ENCODE data around the gene TM9SF4.

The TM9SF4 gene

GRCh38 chr20:32209850-32210605 lies 100.5 kb downstream of the TM9SF4 start:
- Histone ChIP-seq H3K27me3 (ENCODE audit: insufficient read depth, low read length) (no peaks in the 10 kb centered on the region), H2BK120ac (ENCODE audit: insufficient read depth, low read length, poor library complexity) (no peak overlapping the region), H3K27ac (ENCODE audit: low read depth, low read length) (no peak overlapping the region), H4K12ac (ENCODE audit: low read depth, low read length) (no peak overlapping the region), H3K9ac (ENCODE audit: low read length) (no peak overlapping the region), H2BK12ac (ENCODE audit: low read length) (no peak overlapping the region), H3K4ac (ENCODE audit: low read depth, low read length) (no peak overlapping the region), H3K14ac (ENCODE audit: low read length) (no peak overlapping the region), H3K18ac (ENCODE audit: low read length) (no peak overlapping the region), H3K36me3 (ENCODE audit: control insufficient read depth in 1 of 2, insufficient read depth in 2 of 2, low read length in 2 of 2) (peaks cover 20 to 25% of the 10 kb centered on the region in 2 experiments), H2BK5ac (ENCODE audit: low read depth, low read length, poor library complexity) (no peak overlapping the region), H3K79me2 (ENCODE audit: control insufficient read depth, insufficient read depth, low read length, poor library complexity) (peaks cover 17% of the 10 kb centered on the region), H3K4me1 (ENCODE audit: control insufficient read depth in 1 of 2, insufficient read depth in 2 of 2, low read length in 2 of 2) (peaks cover 13 to 14% of the 10 kb centered on the region in 2 experiments), H2AK5ac (ENCODE audit: low read length) (no peak overlapping the region), H3K79me1 (ENCODE audit: low read length) (peaks cover 10% of the 10 kb centered on the region), H3K4me2 (ENCODE audit: low read length) (no peak overlapping the region), H2AFZ (ENCODE audit: insufficient read depth, low read length, poor library complexity) (no peak overlapping the region), H3K9me3 (ENCODE audit: insufficient read depth, low read depth, low read length) (no peaks in the 10 kb centered on the region), H3K23ac (ENCODE audit: low read length) (no peak overlapping the region), H4K91ac (ENCODE audit: low read depth, low read length) (no peak overlapping the region), H4K8ac (ENCODE audit: low read depth, low read length) (no peak overlapping the region), H3K4me3 (ENCODE audit: low read depth, low read length) (no peak overlapping the region)
- no CpG with 5 or more reads among the region's 9 CpGs for WGBS (ENCODE audit: extremely low coverage, insufficient coverage, insufficient read length)
- no peak for DNase-seq

- no peak overlapping the region for H2BK12ac ChIP-seq (ENCODE audit: low read length)
- no peak for DNase-seq
- H3K9me3 ChIP-seq (ENCODE audit: insufficient read depth, low read depth, low read length) = no peaks in the 10 kb centered on the region
- no peak overlapping the region for H3K27ac ChIP-seq (ENCODE audit: low read depth, low read length)
- H3K79me2 ChIP-seq (ENCODE audit: control insufficient read depth, insufficient read depth, low read length, poor library complexity) = no peaks in the 10 kb centered on the region
- H2BK120ac ChIP-seq (ENCODE audit: insufficient read depth, low read length, poor library complexity) = no peak overlapping the region
- WGBS (ENCODE audit: extremely low coverage, insufficient coverage, insufficient read length) = no CpG with 5 or more reads among the region's 1 CpG
- peaks cover 37 to 56% of the 10 kb centered on the region in 2 experiments for H3K36me3 ChIP-seq (ENCODE audit: control insufficient read depth in 1 of 2, insufficient read depth in 2 of 2, low read length in 2 of 2)
- no peaks in the 10 kb centered on the region for H3K79me1 ChIP-seq (ENCODE audit: low read length)
- no peak overlapping the region for H4K91ac ChIP-seq (ENCODE audit: low read depth, low read length)
- no peak overlapping the region for H3K4ac ChIP-seq (ENCODE audit: low read depth, low read length)
- no peak overlapping the region for H2AK5ac ChIP-seq (ENCODE audit: low read length)
- H2BK5ac ChIP-seq (ENCODE audit: low read depth, low read length, poor library complexity) = no peak overlapping the region
- H3K4me3 ChIP-seq (ENCODE audit: low read depth, low read length) = no peak overlapping the region
- no peak overlapping the region for H3K18ac ChIP-seq (ENCODE audit: low read length)
- peaks cover 0 to 2% of the 10 kb centered on the region in 2 experiments for H3K4me1 ChIP-seq (ENCODE audit: control insufficient read depth in 1 of 2, insufficient read depth in 2 of 2, low read length in 2 of 2)
- no peak overlapping the region for H3K23ac ChIP-seq (ENCODE audit: low read length)
- no peak overlapping the region for H2AFZ ChIP-seq (ENCODE audit: insufficient read depth, low read length, poor library complexity)
- no peak overlapping the region for H4K12ac ChIP-seq (ENCODE audit: low read depth, low read length)
- H3K4me2 ChIP-seq (ENCODE audit: low read length) = no peak overlapping the region
- H3K27me3 ChIP-seq (ENCODE audit: insufficient read depth, low read length) = no peaks in the 10 kb centered on the region
- H4K8ac ChIP-seq (ENCODE audit: low read depth, low read length) = no peak overlapping the region
- no peak overlapping the region for H3K14ac ChIP-seq (ENCODE audit: low read length)
- H3K9ac ChIP-seq (ENCODE audit: low read length) = no peak overlapping the region
Observed at GRCh38 chr20:32213870-32214269, 104.4 kb downstream of the TM9SF4 start.

GRCh38 chr20:32215147-32215546 lies 105.6 kb downstream of the TM9SF4 start:
- H3K27ac ChIP-seq (ENCODE audit: low read depth, low read length) = no peak overlapping the region
- no CpG with 5 or more reads among the region's 8 CpGs for WGBS (ENCODE audit: extremely low coverage, insufficient coverage, insufficient read length)
- no peak overlapping the region for H2BK5ac ChIP-seq (ENCODE audit: low read depth, low read length, poor library complexity)
- no peaks in the 10 kb centered on the region for H3K4me1 ChIP-seq (ENCODE audit: control insufficient read depth in 1 of 2, insufficient read depth in 2 of 2, low read length in 2 of 2)
- H2BK120ac ChIP-seq (ENCODE audit: insufficient read depth, low read length, poor library complexity) = no peak overlapping the region
- no peaks in the 10 kb centered on the region for H3K79me2 ChIP-seq (ENCODE audit: control insufficient read depth, insufficient read depth, low read length, poor library complexity)
- no peak overlapping the region for H3K18ac ChIP-seq (ENCODE audit: low read length)
- no peak overlapping the region for H3K23ac ChIP-seq (ENCODE audit: low read length)
- peaks cover 31 to 55% of the 10 kb centered on the region in 2 experiments for H3K36me3 ChIP-seq (ENCODE audit: control insufficient read depth in 1 of 2, insufficient read depth in 2 of 2, low read length in 2 of 2)
- no peak overlapping the region for H3K4me2 ChIP-seq (ENCODE audit: low read length)
- H3K27me3 ChIP-seq (ENCODE audit: insufficient read depth, low read length) = no peaks in the 10 kb centered on the region
- no peaks in the 10 kb centered on the region for H3K9me3 ChIP-seq (ENCODE audit: insufficient read depth, low read depth, low read length)
- no peak overlapping the region for H3K4ac ChIP-seq (ENCODE audit: low read depth, low read length)
- H4K12ac ChIP-seq (ENCODE audit: low read depth, low read length) = no peak overlapping the region
- no peak overlapping the region for H2BK12ac ChIP-seq (ENCODE audit: low read length)
- no peak overlapping the region for H3K9ac ChIP-seq (ENCODE audit: low read length)
- H3K4me3 ChIP-seq (ENCODE audit: low read depth, low read length) = no peak overlapping the region
- H3K14ac ChIP-seq (ENCODE audit: low read length) = no peak overlapping the region
- no peak overlapping the region for H4K8ac ChIP-seq (ENCODE audit: low read depth, low read length)
- no peak overlapping the region for H2AK5ac ChIP-seq (ENCODE audit: low read length)
- no peaks in the 10 kb centered on the region for H3K79me1 ChIP-seq (ENCODE audit: low read length)
- DNase-seq = no peak
- no peak overlapping the region for H2AFZ ChIP-seq (ENCODE audit: insufficient read depth, low read length, poor library complexity)
- H4K91ac ChIP-seq (ENCODE audit: low read depth, low read length) = no peak overlapping the region

- no peak for DNase-seq
- H3K4me3 ChIP-seq (ENCODE audit: low read depth, low read length) = no peak overlapping the region
- H2BK5ac ChIP-seq (ENCODE audit: low read depth, low read length, poor library complexity) = no peak overlapping the region
- no peak overlapping the region for H2AK5ac ChIP-seq (ENCODE audit: low read length)
- no peak overlapping the region for H3K9ac ChIP-seq (ENCODE audit: low read length)
- H4K12ac ChIP-seq (ENCODE audit: low read depth, low read length) = no peak overlapping the region
- no peak overlapping the region for H3K18ac ChIP-seq (ENCODE audit: low read length)
- no peaks in the 10 kb centered on the region for H3K79me2 ChIP-seq (ENCODE audit: control insufficient read depth, insufficient read depth, low read length, poor library complexity)
- peaks cover 32 to 55% of the 10 kb centered on the region in 2 experiments for H3K36me3 ChIP-seq (ENCODE audit: control insufficient read depth in 1 of 2, insufficient read depth in 2 of 2, low read length in 2 of 2)
- H3K4me2 ChIP-seq (ENCODE audit: low read length) = no peak overlapping the region
- no peak overlapping the region for H3K27ac ChIP-seq (ENCODE audit: low read depth, low read length)
- no peak overlapping the region for H4K8ac ChIP-seq (ENCODE audit: low read depth, low read length)
- H2AFZ ChIP-seq (ENCODE audit: insufficient read depth, low read length, poor library complexity) = no peak overlapping the region
- no peak overlapping the region for H3K23ac ChIP-seq (ENCODE audit: low read length)
- no peak overlapping the region for H3K4ac ChIP-seq (ENCODE audit: low read depth, low read length)
- H3K9me3 ChIP-seq (ENCODE audit: insufficient read depth, low read depth, low read length) = no peaks in the 10 kb centered on the region
- no peak overlapping the region for H2BK120ac ChIP-seq (ENCODE audit: insufficient read depth, low read length, poor library complexity)
- H2BK12ac ChIP-seq (ENCODE audit: low read length) = no peak overlapping the region
- no peak overlapping the region for H4K91ac ChIP-seq (ENCODE audit: low read depth, low read length)
- H3K27me3 ChIP-seq (ENCODE audit: insufficient read depth, low read length) = no peaks in the 10 kb centered on the region
- no CpG with 5 or more reads among the region's 3 CpGs for WGBS (ENCODE audit: extremely low coverage, insufficient coverage, insufficient read length)
- no peaks in the 10 kb centered on the region for H3K79me1 ChIP-seq (ENCODE audit: low read length)
- H3K14ac ChIP-seq (ENCODE audit: low read length) = no peak overlapping the region
- no peaks in the 10 kb centered on the region for H3K4me1 ChIP-seq (ENCODE audit: control insufficient read depth in 1 of 2, insufficient read depth in 2 of 2, low read length in 2 of 2)
Observed at GRCh38 chr20:32215729-32216128, 106.2 kb downstream of the TM9SF4 start.
